Tibial nerve (tissue), 3 donors: ENCODE data around the gene ACKR2.

Source experiments
- CTCF ChIP-seq, 5 experiments: fragments of 200-600 bp in 3 of 5; fragments of 450-650 bp in 2 of 5; sonication (generic) in 3 of 5; IDR thresholded peaks; one replicate each; pipeline ENCODE4 v1.5.1; 2016 to 2019; ENCODE audit warnings: antibody characterized with exemption in 5 of 5, mild to moderate bottlenecking in 3 of 5, moderate library complexity in 2 of 5
- POLR2A ChIP-seq, 2 donors: fragments of 450-650 bp; IDR thresholded peaks; one replicate each; pipeline ENCODE4 v1.6.1; 2017; ENCODE audit warnings: antibody characterized with exemption in 2 of 2, mild to moderate bottlenecking in 2 of 2, moderate library complexity in 2 of 2

- no peak for TF ChIP-seq CTCF (IDR thresholded peaks at IDR 0.05)
- no peak for TF ChIP-seq POLR2A (IDR thresholded peaks at IDR 0.05)
Observed at GRCh38 chr3:42871592-42872196, 62.4 kb downstream of the ACKR2 start.
